Brain pericyte (primary cell): ENCODE data around the gene CDH1.

Experiments used
- DNase-seq: peaks from one replicate; pipeline ENCODE4 v3.0.0-alpha.2; 2012; ENCODE audit warnings: low read depth, low spot score

CDH1 gene

GRCh38 chr16:68850481-68850880 lies 113.4 kb downstream of the CDH1 start:
- no peak for DNase-seq

- no peak for DNase-seq
Observed at GRCh38 chr16:68851601-68852000, 114.5 kb downstream of the CDH1 start.

- DNase-seq, result no peak
Observed at GRCh38 chr16:68857479-68857878, 120.4 kb downstream of the CDH1 start.

- no peak for DNase-seq
Observed at GRCh38 chr16:68859828-68860227, 122.7 kb downstream of the CDH1 start.

GRCh38 chr16:68860978-68861892 lies 124.1 kb downstream of the CDH1 start:
- DNase-seq, result no peak

- DNase-seq, result no peak
Observed at GRCh38 chr16:68866933-68867332, 129.8 kb downstream of the CDH1 start.

- no peak for DNase-seq
Observed at GRCh38 chr16:68869492-68870088, 132.5 kb downstream of the CDH1 start.

GRCh38 chr16:68873635-68874471 lies 136.8 kb downstream of the CDH1 start:
- DNase-seq, result no peak

GRCh38 chr16:68875871-68876270 lies 138.8 kb downstream of the CDH1 start:
- no peak for DNase-seq

- no peak for DNase-seq
Observed at GRCh38 chr16:68883685-68884084, 146.6 kb downstream of the CDH1 start.

GRCh38 chr16:68884401-68884800 lies 147.3 kb downstream of the CDH1 start:
- DNase-seq, result no peak
